Ascending aorta (tissue), 2 donors: ENCODE measurements around the gene GGACT. TPM values are rescaled to one million over a fixed set of nuclear protein-coding genes. Genes with fewer than 3 reads are reported as not detected.

ENCODE experiments used
- DNase-seq, 2 donors: peaks; one replicate each; pipeline ENCODE4 v3.0.0-alpha.2; 2019; ENCODE audit warnings: low spot score in 2 of 2
- H3K27ac ChIP-seq, 2 donors: fragments of 200-600 bp; sonication (generic); one replicate each; pipeline ENCODE4 v1.5.1; 2016 to 2017; ENCODE audit warnings: mild to moderate bottlenecking in 1 of 2
- H3K27me3 ChIP-seq: fragments of 200-600 bp; sonication (generic); one replicate; pipeline ENCODE4 v1.5.1; 2017
- H3K36me3 ChIP-seq, 2 donors: fragments of 200-600 bp; sonication (generic); one replicate each; pipeline ENCODE4 v1.5.1; 2016
- H3K4me1 ChIP-seq, 2 donors: fragments of 200-600 bp; sonication (generic); one replicate each; pipeline ENCODE4 v1.5.1; 2016 to 2017; ENCODE audit warnings: mild to moderate bottlenecking in 1 of 2
- H3K4me3 ChIP-seq, 2 donors: fragments of 200-600 bp; sonication (generic); one replicate each; pipeline ENCODE4 v1.5.1; 2016 to 2017; ENCODE audit warnings: mild to moderate bottlenecking in 1 of 2
- H3K9me3 ChIP-seq, 2 donors: fragments of 200-600 bp; sonication (generic); one replicate each; pipeline ENCODE4 v1.5.1; 2016
- intact Hi-C: fragments of 100-400 bp; cut with DNase I; formaldehyde crosslinking; loops from one replicate; pipeline ENCODE4 v1.15.1; 2023
- total RNA-seq: library from RNA; depleted of rRNA; stranded (reverse); fragments of >200 nt; gene quantifications from one replicate; pipeline ENCODE4 v1.1.0, GENCODE V29; 2016
- TF ChIP-seq, protein P1 (sequence below), 3 experiments: fragments of 200-600 bp in 2 of 3; fragments of 450-650 bp in 1 of 3; sonication (generic) in 2 of 3; IDR thresholded peaks; one replicate each; pipeline ENCODE4 v1.5.1; 2016 to 2019; ENCODE audit warnings: antibody characterized with exemption in 3 of 3, mild to moderate bottlenecking in 1 of 3, moderate library complexity in 1 of 3

Gene GGACT
- total RNA-seq, 1 donor from 2014 or later, result 1.2 TPM

DNA sequence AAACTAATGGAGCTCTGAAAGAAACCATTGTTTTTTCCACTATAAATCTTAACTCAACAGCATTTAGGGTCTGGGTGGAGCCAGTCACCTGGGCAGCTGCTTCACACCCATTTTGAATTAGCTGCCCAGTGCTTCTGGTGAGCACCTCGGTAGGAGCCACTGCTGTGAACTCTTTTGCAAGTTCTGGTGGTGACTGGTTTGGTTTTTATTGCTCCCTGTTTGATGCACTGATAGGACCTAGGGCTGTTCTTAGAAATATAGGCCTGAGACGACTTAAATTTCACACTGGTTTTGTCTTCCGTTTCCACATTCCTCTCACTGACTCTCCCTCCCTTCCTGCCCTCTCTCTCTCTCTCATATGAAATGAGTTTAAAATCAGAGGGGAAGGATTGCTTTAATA lies 103.9 kb downstream of the GGACT start:
- intact Hi-C loops, result no loop called here
- Histone ChIP-seq H3K27me3 (no peaks in the 10 kb centered on the region), H3K4me1 (no peaks in the 10 kb centered on the region), H3K9me3 (no peaks in the 10 kb centered on the region), H3K27ac (no peak overlapping the region), H3K36me3 (no peaks in the 10 kb centered on the region), H3K4me3 (no peak overlapping the region)
- TF ChIP-seq, protein P1, sequence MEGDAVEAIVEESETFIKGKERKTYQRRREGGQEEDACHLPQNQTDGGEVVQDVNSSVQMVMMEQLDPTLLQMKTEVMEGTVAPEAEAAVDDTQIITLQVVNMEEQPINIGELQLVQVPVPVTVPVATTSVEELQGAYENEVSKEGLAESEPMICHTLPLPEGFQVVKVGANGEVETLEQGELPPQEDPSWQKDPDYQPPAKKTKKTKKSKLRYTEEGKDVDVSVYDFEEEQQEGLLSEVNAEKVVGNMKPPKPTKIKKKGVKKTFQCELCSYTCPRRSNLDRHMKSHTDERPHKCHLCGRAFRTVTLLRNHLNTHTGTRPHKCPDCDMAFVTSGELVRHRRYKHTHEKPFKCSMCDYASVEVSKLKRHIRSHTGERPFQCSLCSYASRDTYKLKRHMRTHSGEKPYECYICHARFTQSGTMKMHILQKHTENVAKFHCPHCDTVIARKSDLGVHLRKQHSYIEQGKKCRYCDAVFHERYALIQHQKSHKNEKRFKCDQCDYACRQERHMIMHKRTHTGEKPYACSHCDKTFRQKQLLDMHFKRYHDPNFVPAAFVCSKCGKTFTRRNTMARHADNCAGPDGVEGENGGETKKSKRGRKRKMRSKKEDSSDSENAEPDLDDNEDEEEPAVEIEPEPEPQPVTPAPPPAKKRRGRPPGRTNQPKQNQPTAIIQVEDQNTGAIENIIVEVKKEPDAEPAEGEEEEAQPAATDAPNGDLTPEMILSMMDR (IDR thresholded peaks at IDR 0.05), result no peak
- no peak for DNase-seq

DNA sequence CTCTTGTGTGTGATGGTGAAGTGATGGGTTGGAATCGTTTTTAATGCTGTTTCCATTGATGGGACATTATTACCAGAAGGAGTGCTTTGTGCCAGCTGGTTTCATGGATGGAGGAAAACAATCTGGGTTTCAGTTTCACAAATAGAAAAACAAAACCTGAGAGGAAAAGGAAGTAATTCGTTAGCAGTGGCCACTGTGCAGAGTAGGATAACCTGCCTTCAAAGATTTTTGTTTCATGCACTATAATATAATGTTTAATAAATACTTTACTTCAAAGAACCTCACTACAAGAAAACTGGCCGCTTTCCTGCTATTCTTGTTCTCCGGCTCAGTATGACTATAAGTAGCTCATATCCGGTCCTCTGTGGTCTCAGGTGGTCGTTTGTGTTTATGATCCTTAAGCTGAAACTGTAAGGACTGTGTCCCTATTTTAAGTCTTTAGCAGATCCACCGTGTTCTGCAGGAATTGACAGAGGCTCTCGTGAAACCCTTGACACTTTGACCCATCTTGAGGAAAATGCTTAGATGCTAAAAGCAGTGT lies 104.7 kb downstream of the GGACT start:
- Histone ChIP-seq H3K4me1 (no peaks in the 10 kb centered on the region), H3K36me3 (no peaks in the 10 kb centered on the region), H3K27me3 (no peaks in the 10 kb centered on the region), H3K9me3 (no peaks in the 10 kb centered on the region), H3K27ac (no peak overlapping the region), H3K4me3 (no peak overlapping the region)
- DNase-seq, result no peak
- TF ChIP-seq, protein P1 (IDR thresholded peaks at IDR 0.05), result no peak
- intact Hi-C loops, result no loop called here

DNA sequence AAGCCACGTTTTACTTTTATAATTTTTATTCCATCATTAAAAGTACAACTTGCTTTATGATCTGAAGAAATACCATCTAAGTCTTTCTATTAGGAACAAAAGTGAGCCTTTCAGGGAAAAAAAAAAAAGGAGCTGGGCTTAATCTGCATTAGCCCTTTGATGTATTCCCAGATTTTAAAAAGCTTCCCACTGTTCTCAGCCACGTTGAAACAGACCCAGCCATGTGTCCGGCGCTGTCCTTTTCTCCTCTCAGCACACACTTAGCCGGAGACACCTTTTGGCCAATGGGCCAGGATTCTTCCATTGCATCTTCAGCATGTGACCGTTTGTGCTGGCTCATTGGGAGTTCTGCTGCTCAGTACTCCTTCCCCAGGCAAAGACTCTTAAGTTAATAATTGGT lies 105.5 kb downstream of the GGACT start:
- no peak overlapping the region for H3K4me3 ChIP-seq
- no peaks in the 10 kb centered on the region for H3K27me3 ChIP-seq
- H3K36me3 ChIP-seq, result no peaks in the 10 kb centered on the region
- H3K9me3 ChIP-seq, result no peaks in the 10 kb centered on the region
- no peak for DNase-seq
- TF ChIP-seq, protein P1 (IDR thresholded peaks at IDR 0.05), result no peak
- no peak overlapping the region for H3K27ac ChIP-seq
- no peaks in the 10 kb centered on the region for H3K4me1 ChIP-seq
- intact Hi-C loops, result no loop called here

DNA sequence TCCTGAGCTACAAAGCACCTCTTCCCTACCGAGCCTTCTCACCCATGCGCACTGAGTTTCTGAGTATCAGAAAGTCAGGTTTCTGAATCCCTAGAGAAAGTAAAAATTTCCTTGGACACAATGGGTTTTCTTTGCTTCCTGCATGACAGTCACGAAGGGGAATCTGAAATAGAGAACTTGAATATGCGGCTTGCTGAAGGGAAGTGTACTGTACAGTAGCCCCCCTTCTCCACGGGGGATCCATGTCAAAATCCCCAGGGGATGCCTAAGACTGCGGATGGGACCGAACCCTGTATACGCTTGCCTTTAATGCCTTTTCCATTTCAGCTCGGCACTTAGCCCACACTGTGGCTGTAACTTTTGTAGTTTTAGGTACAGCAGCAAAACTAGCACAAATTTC lies 107.9 kb downstream of the GGACT start:
- no peak for DNase-seq
- H3K9me3 ChIP-seq, result no peaks in the 10 kb centered on the region
- H3K36me3 ChIP-seq, result no peaks in the 10 kb centered on the region
- intact Hi-C loops, result no loop called here
- H3K27ac ChIP-seq, result no peak overlapping the region
- H3K4me3 ChIP-seq, result no peak overlapping the region
- H3K4me1 ChIP-seq, result no peaks in the 10 kb centered on the region
- H3K27me3 ChIP-seq, result no peaks in the 10 kb centered on the region
- TF ChIP-seq, protein P1 (IDR thresholded peaks at IDR 0.05), result no peak

Other genes starting within 250 kb of the GGACT start
- gene TMTC4, start 86.0 kb upstream of the GGACT start, total RNA-seq, result 11.5 TPM